ENCODE data around the gene SHCBP1L.

The SHCBP1L gene

GRCh38 chr1:182952677-182953444, at the start of gene SHCBP1L:
Gene SHCBP1L, minus strand, starts transcription at chr1:182953166. Its CDS starts 33 bp downstream, at chr1:182953133.
- no peak for DNase-seq (ENCODE audit: low read depth in 4 of 4, low spot score in 1 of 4)

GRCh38 chr1:183002267-183002666, 49.3 kb upstream of the SHCBP1L start:
- DNase-seq (ENCODE audit: low read depth in 4 of 4, low spot score in 1 of 4) = no peak

- DNase-seq (ENCODE audit: low read depth in 4 of 4, low spot score in 1 of 4) = no peak
These were observed 47.4 kb upstream of the SHCBP1L start for GRCh38 chr1:183000167-183000962.

GRCh38 chr1:182998482-182998881, 45.5 kb upstream of the SHCBP1L start:
- DNase-seq (ENCODE audit: low read depth in 4 of 4, low spot score in 1 of 4) = no peak

- DNase-seq (ENCODE audit: low read depth in 4 of 4, low spot score in 1 of 4) = no peak
These were observed 43.9 kb upstream of the SHCBP1L start for GRCh38 chr1:182996816-182997215.

- no peak for DNase-seq (ENCODE audit: low read depth in 4 of 4, low spot score in 1 of 4)
These were observed 42.9 kb upstream of the SHCBP1L start for GRCh38 chr1:182995894-182996293.

- DNase-seq (ENCODE audit: low read depth in 4 of 4, low spot score in 1 of 4) = no peak
These were observed 40.8 kb upstream of the SHCBP1L start for GRCh38 chr1:182993746-182994145.

- DNase-seq (ENCODE audit: low read depth in 4 of 4, low spot score in 1 of 4) = no peak
These were observed 37.6 kb upstream of the SHCBP1L start for GRCh38 chr1:182990413-182991144.

GRCh38 chr1:182985876-182986275, 32.9 kb upstream of the SHCBP1L start:
- DNase-seq (ENCODE audit: low read depth in 4 of 4, low spot score in 1 of 4) = no peak

- no peak for DNase-seq (ENCODE audit: low read depth in 4 of 4, low spot score in 1 of 4)
These were observed 31.7 kb upstream of the SHCBP1L start for GRCh38 chr1:182984621-182985020.

GRCh38 chr1:182984138-182984537, 31.2 kb upstream of the SHCBP1L start:
- DNase-seq (ENCODE audit: low read depth in 4 of 4, low spot score in 1 of 4) = no peak

GRCh38 chr1:182978151-182978853, 25.3 kb upstream of the SHCBP1L start:
- DNase-seq (ENCODE audit: low read depth in 4 of 4, low spot score in 1 of 4) = no peak

GRCh38 chr1:182977480-182977879, 24.5 kb upstream of the SHCBP1L start:
- no peak for DNase-seq (ENCODE audit: low read depth in 4 of 4, low spot score in 1 of 4)

- DNase-seq (ENCODE audit: low read depth in 4 of 4, low spot score in 1 of 4) = no peak
These were observed 21.7 kb upstream of the SHCBP1L start for GRCh38 chr1:182974506-182975191.

GRCh38 chr1:182972829-182973228, 19.9 kb upstream of the SHCBP1L start:
- DNase-seq (ENCODE audit: low read depth in 4 of 4, low spot score in 1 of 4) = no peak

- DNase-seq (ENCODE audit: low read depth in 4 of 4, low spot score in 1 of 4) = no peak
These were observed 19.3 kb upstream of the SHCBP1L start for GRCh38 chr1:182972231-182972630.

GRCh38 chr1:182971219-182971618, 18.3 kb upstream of the SHCBP1L start:
- DNase-seq (ENCODE audit: low read depth in 4 of 4, low spot score in 1 of 4) = no peak

- DNase-seq (ENCODE audit: low read depth in 4 of 4, low spot score in 1 of 4) = no peak
These were observed 16.1 kb upstream of the SHCBP1L start for GRCh38 chr1:182968836-182969734.

GRCh38 chr1:182968151-182968741, 15.3 kb upstream of the SHCBP1L start:
- no peak for DNase-seq (ENCODE audit: low read depth in 4 of 4, low spot score in 1 of 4)
